GM06990 (cell line): ENCODE data around the gene GRPR.

ENCODE experiments used
- DNase-seq: peaks from one replicate; pipeline ENCODE4 v3.0.0-alpha.2; 2011; ENCODE audit not compliant: insufficient read length; ENCODE audit errors: extremely low read depth
- H3K27me3 ChIP-seq: replicated peaks from 2 replicates; pipeline ENCODE4 v1.6.0; 2011; ENCODE audit warnings: low read length; ENCODE audit not compliant: control insufficient read depth, insufficient read depth
- H3K36me3 ChIP-seq: 2 replicates; pipeline ENCODE4 v1.5.1; 2011; ENCODE audit warnings: low read length; ENCODE audit not compliant: control insufficient read depth, insufficient read depth
- H3K4me3 ChIP-seq: replicated peaks from 2 replicates; pipeline ENCODE4 v1.5.1; 2011; ENCODE audit warnings: low read depth, mild to moderate bottlenecking, control low read depth, low read length
- TF ChIP-seq, protein P1 (sequence below): IDR thresholded peaks from 2 replicates; pipeline ENCODE4 v1.5.1; 2011; ENCODE audit warnings: low read length, control low read depth, mild to moderate bottlenecking, inconsistent platforms; ENCODE audit not compliant: insufficient read depth, poor library complexity, severe bottlenecking

GRPR gene

DNA sequence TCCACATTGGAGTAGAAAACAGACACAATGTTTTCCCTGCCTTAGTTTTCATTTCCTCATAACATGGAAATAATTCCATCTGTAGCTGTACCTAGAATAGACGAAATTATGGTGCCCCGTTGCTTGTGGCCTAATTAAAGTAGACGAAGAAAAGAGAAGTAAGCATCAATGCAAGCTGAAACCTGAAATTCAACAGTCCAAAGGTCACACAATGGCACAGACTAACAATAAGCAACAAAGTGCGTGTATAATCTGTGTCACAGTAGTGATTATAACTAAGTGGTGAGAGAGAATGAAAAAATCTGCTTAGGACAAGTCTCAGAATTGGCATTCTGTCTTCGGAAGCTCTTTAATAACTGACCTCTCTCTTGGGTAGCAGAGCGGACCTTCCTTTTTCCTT is 68.2 kb downstream of the GRPR start:
- no peaks in the 10 kb centered on the region for H3K36me3 ChIP-seq
- TF ChIP-seq, protein P1, sequence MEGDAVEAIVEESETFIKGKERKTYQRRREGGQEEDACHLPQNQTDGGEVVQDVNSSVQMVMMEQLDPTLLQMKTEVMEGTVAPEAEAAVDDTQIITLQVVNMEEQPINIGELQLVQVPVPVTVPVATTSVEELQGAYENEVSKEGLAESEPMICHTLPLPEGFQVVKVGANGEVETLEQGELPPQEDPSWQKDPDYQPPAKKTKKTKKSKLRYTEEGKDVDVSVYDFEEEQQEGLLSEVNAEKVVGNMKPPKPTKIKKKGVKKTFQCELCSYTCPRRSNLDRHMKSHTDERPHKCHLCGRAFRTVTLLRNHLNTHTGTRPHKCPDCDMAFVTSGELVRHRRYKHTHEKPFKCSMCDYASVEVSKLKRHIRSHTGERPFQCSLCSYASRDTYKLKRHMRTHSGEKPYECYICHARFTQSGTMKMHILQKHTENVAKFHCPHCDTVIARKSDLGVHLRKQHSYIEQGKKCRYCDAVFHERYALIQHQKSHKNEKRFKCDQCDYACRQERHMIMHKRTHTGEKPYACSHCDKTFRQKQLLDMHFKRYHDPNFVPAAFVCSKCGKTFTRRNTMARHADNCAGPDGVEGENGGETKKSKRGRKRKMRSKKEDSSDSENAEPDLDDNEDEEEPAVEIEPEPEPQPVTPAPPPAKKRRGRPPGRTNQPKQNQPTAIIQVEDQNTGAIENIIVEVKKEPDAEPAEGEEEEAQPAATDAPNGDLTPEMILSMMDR: no peak
- no peaks in the 10 kb centered on the region for H3K27me3 ChIP-seq
- no peak for DNase-seq
- no peak overlapping the region for H3K4me3 ChIP-seq

DNA sequence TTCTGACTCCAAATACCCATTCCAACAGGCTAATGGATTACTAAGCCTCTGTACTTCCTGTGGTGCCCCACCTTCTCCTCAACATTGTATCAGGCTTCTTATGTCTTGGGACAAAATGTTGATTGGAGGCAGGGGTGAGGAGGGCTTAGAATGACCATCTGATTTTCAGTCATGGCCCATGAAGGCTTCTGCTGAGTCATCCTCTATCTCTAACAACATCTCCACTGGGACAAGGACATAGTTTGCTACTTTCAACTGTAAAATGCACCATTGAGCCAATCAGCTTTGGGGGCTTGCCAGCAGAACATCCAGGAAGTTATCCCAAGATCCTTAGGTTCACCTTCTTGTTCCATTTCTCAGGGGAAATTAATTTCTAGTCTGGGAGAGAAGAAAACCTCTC is 73.5 kb downstream of the GRPR start:
- Histone ChIP-seq H3K36me3 (no peaks in the 10 kb centered on the region), H3K4me3 (no peak overlapping the region), H3K27me3 (no peaks in the 10 kb centered on the region)
- no peak for DNase-seq
- TF ChIP-seq, protein P1: no peak

DNA sequence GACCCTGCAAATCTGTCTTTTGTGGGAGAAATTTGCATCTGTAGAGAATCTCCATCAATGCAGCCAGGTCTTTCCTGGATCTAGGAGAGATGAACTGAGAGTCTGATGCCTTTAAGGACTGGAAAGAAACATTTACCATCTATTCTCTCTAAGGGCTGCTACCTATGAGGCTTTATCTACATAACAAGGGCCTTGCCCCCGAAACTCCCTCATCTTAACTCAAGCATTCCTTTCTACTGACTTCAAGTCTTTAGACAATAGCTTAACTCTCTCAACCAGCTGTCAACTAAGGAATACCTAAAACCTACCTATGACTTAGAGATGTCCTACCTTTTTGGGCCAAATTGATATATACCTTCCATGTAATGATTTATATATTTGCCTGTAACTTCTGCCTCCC is 76.0 kb downstream of the GRPR start:
- no peaks in the 10 kb centered on the region for H3K27me3 ChIP-seq
- no peak overlapping the region for H3K4me3 ChIP-seq
- no peaks in the 10 kb centered on the region for H3K36me3 ChIP-seq
- TF ChIP-seq, protein P1: no peak
- no peak for DNase-seq

DNA sequence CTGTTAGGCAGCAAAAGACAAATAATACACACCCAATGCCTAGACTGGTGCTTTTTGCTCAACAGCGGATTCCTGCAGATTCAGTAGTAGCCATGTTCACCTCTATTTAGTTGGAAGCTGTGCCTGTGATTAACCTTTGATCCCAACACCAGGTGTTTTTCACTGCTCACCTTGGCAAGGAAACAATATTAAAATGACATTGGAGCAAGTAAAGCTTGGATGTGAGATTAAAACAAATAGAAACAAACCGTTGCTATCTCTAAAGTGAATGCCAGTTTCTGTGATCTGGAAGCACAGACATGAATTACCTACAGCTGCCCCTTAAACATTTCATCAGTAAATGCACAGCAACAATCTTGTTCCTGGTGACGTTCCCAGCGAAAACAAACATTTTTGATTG is 79.6 kb downstream of the GRPR start:
- H3K36me3 ChIP-seq: no peaks in the 10 kb centered on the region
- H3K27me3 ChIP-seq: no peaks in the 10 kb centered on the region
- H3K4me3 ChIP-seq: no peak overlapping the region
- TF ChIP-seq, protein P1: no peak
- no peak for DNase-seq
